ENCODE measurements around the gene AVPI1. TPM values are rescaled to one million over a fixed set of nuclear protein-coding genes. Genes with fewer than 3 reads are reported as not detected.
"Not testable (repeated sequence)": the region's sequence is repeated elsewhere in the genome, so short reads cannot be mapped to it uniquely, and the experiment has no call there.

The AVPI1 gene
- total RNA-seq, 2 donors from 2014 or later: 5.6 to 8.6 TPM

- Mint-ChIP-seq H3K4me3 (no peak overlapping the region), H3K27me3 (no peaks in the 10 kb centered on the region), H3K4me1 (peaks cover 19% of the 10 kb centered on the region), H3K36me3 (ENCODE audit: low read depth) (peaks cover 12% of the 10 kb centered on the region), H3K27ac (no peak overlapping the region)
- no peak for DNase-seq
- no peaks in the 10 kb centered on the region for H3K9me3 ChIP-seq (ENCODE audit: control insufficient read depth, low read length, poor library complexity, severe bottlenecking)
- no peak for ATAC-seq
These were observed 36.3 kb downstream of the AVPI1 start for GRCh38 chr10:97650726-97651125.

- H3K4me3 Mint-ChIP-seq: peak overlapping the region; percentile 68
- ATAC-seq; H3K9me3 ChIP-seq (ENCODE audit: control insufficient read depth, low read length, poor library complexity, severe bottlenecking); DNase-seq; H3K27me3 Mint-ChIP-seq: not testable (repeated sequence)
- H3K36me3 Mint-ChIP-seq (ENCODE audit: low read depth): peaks cover 12% of the 10 kb centered on the region
- peak overlapping the region; percentile 82 for H3K27ac Mint-ChIP-seq
- peaks cover 20% of the 10 kb centered on the region for H3K4me1 Mint-ChIP-seq
These were observed 37.7 kb downstream of the AVPI1 start for GRCh38 chr10:97649405-97649750.

DNA sequence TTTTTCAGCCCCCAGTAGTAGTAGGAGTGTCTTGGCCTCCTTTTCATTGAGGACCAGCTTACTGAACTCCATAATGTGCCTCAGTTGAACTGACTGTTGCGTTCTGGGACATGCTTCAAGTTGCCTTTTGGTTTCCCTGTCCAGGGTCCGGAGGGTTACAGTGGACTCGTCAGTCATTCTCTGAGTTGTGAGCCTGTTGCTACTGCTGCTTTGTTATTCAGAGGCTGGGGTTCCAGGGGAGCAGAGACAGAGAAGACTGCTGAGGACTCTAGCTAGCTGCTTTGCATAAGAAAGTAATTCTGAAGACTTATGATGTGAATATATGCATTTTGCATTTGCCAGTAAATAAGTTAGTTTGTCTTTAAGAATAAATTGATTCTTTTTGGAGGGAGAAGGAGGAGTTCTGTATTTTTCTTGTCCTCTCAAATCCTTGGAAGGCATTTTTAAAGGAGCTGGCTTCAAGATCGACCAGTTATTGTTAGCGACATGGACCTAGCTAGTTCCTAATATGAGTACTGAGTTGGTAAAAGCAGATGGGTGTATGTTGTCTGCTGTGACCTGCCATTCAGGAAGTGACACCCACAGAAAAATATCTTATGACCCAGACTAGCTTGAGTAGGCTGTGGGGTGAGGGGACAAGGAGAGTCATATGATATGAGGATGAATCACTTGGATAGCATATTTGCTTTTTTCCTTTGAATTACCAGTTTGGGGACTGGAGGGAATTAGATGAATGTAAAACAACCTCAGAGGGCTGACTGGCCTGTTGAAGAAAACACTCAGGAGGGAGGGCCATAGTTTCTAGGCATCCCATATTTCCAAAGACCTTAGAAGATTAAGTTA is 38.3 kb downstream of the AVPI1 start:
- H3K36me3 Mint-ChIP-seq (ENCODE audit: low read depth): peaks cover 9% of the 10 kb centered on the region
- peak overlapping the region; percentile 82 for H3K27ac Mint-ChIP-seq
- DNase-seq (no peak), ATAC-seq (peak; percentile 97)
- no peaks in the 10 kb centered on the region for H3K27me3 Mint-ChIP-seq
- H3K4me3 Mint-ChIP-seq: peak overlapping the region; percentile 68
- peaks cover 20% of the 10 kb centered on the region for H3K4me1 Mint-ChIP-seq
- H3K9me3 ChIP-seq (ENCODE audit: control insufficient read depth, low read length, poor library complexity, severe bottlenecking): no peaks in the 10 kb centered on the region

DNA sequence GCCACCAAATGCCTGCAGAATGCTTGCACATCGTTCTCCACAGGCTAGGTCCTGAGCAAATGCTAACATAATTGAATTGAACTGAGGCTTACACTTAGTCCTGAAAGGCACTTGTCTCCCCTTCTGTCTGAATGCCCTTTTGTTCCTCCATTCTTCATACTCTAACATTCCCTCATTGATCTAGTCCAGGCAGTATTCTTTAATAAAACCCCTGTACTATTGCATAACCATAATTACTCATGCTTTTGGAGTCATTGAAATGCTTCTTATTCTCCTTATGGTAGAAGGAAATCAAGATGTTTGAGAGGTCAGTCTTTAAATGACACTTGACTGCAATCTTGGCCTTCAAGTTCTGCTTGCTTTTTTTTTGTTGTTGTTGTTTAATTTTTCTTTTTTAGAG is 39.5 kb downstream of the AVPI1 start:
- DNase-seq: no peak
- H3K4me3 Mint-ChIP-seq: no peak overlapping the region
- H3K9me3 ChIP-seq (ENCODE audit: control insufficient read depth, low read length, poor library complexity, severe bottlenecking): no peaks in the 10 kb centered on the region
- H3K27me3 Mint-ChIP-seq: no peaks in the 10 kb centered on the region
- peaks cover 23% of the 10 kb centered on the region for H3K4me1 Mint-ChIP-seq
- H3K36me3 Mint-ChIP-seq (ENCODE audit: low read depth): peaks cover 4% of the 10 kb centered on the region
- ATAC-seq: no peak
- H3K27ac Mint-ChIP-seq: peak overlapping the region; percentile 82

- Mint-ChIP-seq H3K27me3 (no peaks in the 10 kb centered on the region), H3K36me3 (ENCODE audit: low read depth) (peaks cover 4% of the 10 kb centered on the region), H3K27ac (no peak overlapping the region), H3K4me1 (peaks cover 34% of the 10 kb centered on the region), H3K4me3 (no peak overlapping the region)
- DNase-seq (no peak), ATAC-seq (no peak)
- H3K9me3 ChIP-seq (ENCODE audit: control insufficient read depth, low read length, poor library complexity, severe bottlenecking): no peaks in the 10 kb centered on the region
These were observed 42.1 kb downstream of the AVPI1 start for GRCh38 chr10:97644936-97645335.

GRCh38 chr10:97643441-97643985 is 43.5 kb downstream of the AVPI1 start:
- Mint-ChIP-seq H3K4me3 (peak overlapping the region; percentile 70), H3K36me3 (ENCODE audit: low read depth) (peaks cover 4% of the 10 kb centered on the region), H3K27ac (no peak overlapping the region), H3K4me1 (peaks cover 26% of the 10 kb centered on the region), H3K27me3 (no peaks in the 10 kb centered on the region)
- ATAC-seq: no peak
- DNase-seq: no peak
- no peaks in the 10 kb centered on the region for H3K9me3 ChIP-seq (ENCODE audit: control insufficient read depth, low read length, poor library complexity, severe bottlenecking)

DNA sequence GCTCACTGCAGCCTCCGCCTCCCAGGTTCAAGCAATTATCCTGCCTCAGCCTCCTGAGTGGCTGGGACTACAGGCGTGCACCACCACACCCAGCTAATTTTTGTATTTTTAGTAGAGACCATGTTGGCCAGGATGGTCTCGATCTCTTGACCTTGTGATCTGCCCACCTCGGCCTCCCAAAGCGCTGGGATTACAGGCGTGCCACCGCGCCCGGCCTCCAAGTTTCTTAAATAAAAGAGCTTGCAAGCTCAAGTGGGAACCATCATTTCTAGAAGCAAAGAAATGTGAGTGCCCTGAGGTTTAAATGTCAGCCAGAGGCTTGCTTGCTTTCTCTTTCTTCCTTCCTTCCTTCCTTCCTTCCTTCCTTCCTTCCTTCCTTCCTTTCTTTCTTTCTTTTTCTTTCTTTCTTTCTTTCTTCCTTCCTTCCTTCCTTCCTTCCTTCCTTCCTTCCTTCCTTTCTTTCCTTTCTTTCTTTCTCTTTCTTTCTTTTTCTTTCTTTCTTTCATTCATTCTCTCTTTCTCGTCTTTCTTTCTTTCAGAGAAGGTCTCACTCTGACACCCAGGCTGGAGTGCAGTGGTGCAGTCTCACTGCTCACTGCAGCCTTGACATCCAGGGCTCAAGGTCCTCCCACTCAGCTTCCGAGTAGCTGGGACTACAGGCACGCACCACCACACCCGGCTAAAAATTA is 44.4 kb downstream of the AVPI1 start:
- DNase-seq; H3K27me3 Mint-ChIP-seq; ATAC-seq; H3K9me3 ChIP-seq (ENCODE audit: control insufficient read depth, low read length, poor library complexity, severe bottlenecking); H3K36me3 Mint-ChIP-seq (ENCODE audit: low read depth): not testable (repeated sequence)
- H3K4me1 Mint-ChIP-seq: peaks cover 23% of the 10 kb centered on the region
- peak overlapping the region; percentile 67 for H3K27ac Mint-ChIP-seq
- peak overlapping the region; percentile 70 for H3K4me3 Mint-ChIP-seq

GRCh38 chr10:97640868-97641811 is 45.9 kb downstream of the AVPI1 start:
- no peaks in the 10 kb centered on the region for H3K36me3 Mint-ChIP-seq (ENCODE audit: low read depth)
- H3K4me1 Mint-ChIP-seq: peaks cover 20% of the 10 kb centered on the region
- peak in 1 of 3 donors; percentile 13 for DNase-seq
- H3K4me3 Mint-ChIP-seq: peak overlapping the region; percentile 97
- ATAC-seq: peak; percentile 22
- peak overlapping the region; percentile 90 for H3K27ac Mint-ChIP-seq
- no peaks in the 10 kb centered on the region for H3K9me3 ChIP-seq (ENCODE audit: control insufficient read depth, low read length, poor library complexity, severe bottlenecking)
- H3K27me3 Mint-ChIP-seq: no peaks in the 10 kb centered on the region

DNA sequence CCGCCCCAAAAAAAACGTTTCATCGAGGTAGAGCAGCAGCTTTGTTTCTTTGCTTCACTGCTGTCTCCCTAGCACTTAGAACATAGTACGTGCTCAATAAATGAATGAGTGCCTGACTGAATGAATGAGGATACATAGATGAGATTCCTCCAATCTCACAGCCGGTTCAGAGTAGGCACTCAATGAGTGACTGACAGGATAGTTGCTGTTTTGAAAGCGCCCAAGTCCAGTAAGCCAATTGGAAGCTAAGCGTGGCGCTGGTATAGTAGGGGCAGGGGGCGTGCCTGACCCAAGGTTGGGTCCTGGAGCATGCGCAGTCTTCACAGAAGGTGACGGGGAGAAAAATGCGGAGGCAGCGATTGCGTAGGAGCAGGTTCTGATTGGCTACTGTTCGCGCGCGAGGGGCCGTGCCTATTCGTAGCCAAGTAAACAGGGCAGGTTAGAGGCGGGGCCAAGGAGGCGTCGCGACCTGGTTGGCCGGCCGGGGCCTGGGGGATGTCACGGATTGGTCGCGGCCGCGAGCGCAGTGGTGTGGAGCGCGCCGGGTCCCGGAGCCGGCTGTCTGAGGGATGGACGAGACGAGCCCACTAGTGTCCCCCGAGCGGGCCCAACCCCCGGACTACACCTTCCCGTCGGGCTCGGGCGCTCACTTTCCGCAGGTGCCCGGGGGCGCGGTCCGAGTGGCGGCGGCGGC is 46.7 kb downstream of the AVPI1 start, which contains the start of gene PI4K2A:
Gene PI4K2A, plus strand, starts transcription at position 498 of the 694 bp plus-strand sequence. Its CDS starts 72 bp downstream, at position 570.
- Mint-ChIP-seq H3K27ac (peak within 1 kb of the TSS; percentile 90), H3K4me1 (peaks cover 19% of the 10 kb centered on the region), H3K27me3 (no peaks in the 10 kb centered on the region), H3K4me3 (peak within 1 kb of the TSS; percentile 97), H3K36me3 (ENCODE audit: low read depth) (no peaks in the 10 kb centered on the region)
- H3K9me3 ChIP-seq (ENCODE audit: control insufficient read depth, low read length, poor library complexity, severe bottlenecking): no peaks in the 10 kb centered on the region
- peak; percentile 96 to 97 (median 97) for DNase-seq
- ATAC-seq: peak; percentile 97

- DNase-seq; H3K36me3 Mint-ChIP-seq (ENCODE audit: low read depth); H3K4me3 Mint-ChIP-seq; H3K27ac Mint-ChIP-seq; H3K9me3 ChIP-seq (ENCODE audit: control insufficient read depth, low read length, poor library complexity, severe bottlenecking); ATAC-seq; H3K27me3 Mint-ChIP-seq: not testable (repeated sequence)
- H3K4me1 Mint-ChIP-seq: peaks cover 19% of the 10 kb centered on the region
These were observed 48.0 kb downstream of the AVPI1 start for GRCh38 chr10:97639090-97639489.

DNA sequence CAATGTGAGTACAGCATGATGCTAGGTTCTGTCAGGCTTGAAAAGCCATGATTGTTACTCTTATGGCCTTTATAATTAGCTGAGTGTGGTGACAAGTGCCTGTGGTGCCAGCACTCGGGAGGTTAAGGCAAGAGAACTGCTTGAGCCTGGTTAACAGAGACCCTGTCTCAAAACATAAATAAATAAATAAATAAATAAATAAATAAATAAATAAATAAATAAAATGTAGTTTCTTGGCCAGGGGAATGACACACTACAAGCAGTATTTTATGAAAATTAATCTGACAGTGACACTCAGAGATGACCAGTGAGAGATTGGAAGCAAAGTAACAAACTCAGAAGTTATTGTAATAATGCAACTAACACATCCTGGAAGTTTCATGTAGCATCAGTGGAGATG is 51.5 kb downstream of the AVPI1 start:
- H3K4me1 Mint-ChIP-seq: peaks cover 14% of the 10 kb centered on the region

GRCh38 chr10:97633921-97634320 is 53.1 kb downstream of the AVPI1 start:
- H3K4me3 Mint-ChIP-seq: peak overlapping the region; percentile 100
- ATAC-seq (peak; percentile 21), DNase-seq (no peak)
- H3K27me3 Mint-ChIP-seq: no peaks in the 10 kb centered on the region
- H3K9me3 ChIP-seq (ENCODE audit: control insufficient read depth, low read length, poor library complexity, severe bottlenecking): no peaks in the 10 kb centered on the region
- H3K27ac Mint-ChIP-seq: peak overlapping the region; percentile 96
- peaks cover 3% of the 10 kb centered on the region for H3K36me3 Mint-ChIP-seq (ENCODE audit: low read depth)
- peaks cover 9% of the 10 kb centered on the region for H3K4me1 Mint-ChIP-seq

More for the DNA sequence above, 51.5 kb downstream of the AVPI1 start:
- no peaks in the 10 kb centered on the region for H3K9me3 ChIP-seq (ENCODE audit: control insufficient read depth, low read length, poor library complexity, severe bottlenecking)
- Mint-ChIP-seq H3K36me3 (ENCODE audit: low read depth) (peaks cover 3% of the 10 kb centered on the region), H3K27me3 (no peaks in the 10 kb centered on the region), H3K4me3 (no peak overlapping the region), H3K27ac (no peak overlapping the region)
- ATAC-seq (no peak), DNase-seq (no peak)

All from T-helper 17 cell (primary cell).